Dendritic cell treated with granulocyte-macrophage colony-stimulating factor and Interleukin-4, amounts not matched to agents 40 ng/mL and 50 ng/mL, for 4 days (primary cell): ENCODE data around the gene MAGI3.
A peak's percentile ranks its signal among the peaks of the same experiment; 100 is the strongest.
"Not testable (repeated sequence)": the region's sequence is repeated elsewhere in the genome, so short reads cannot be mapped to it uniquely, and the experiment has no call there.

Source experiments
- H3K27ac Mint-ChIP-seq: one replicate; pipeline ENCODE4 v1.8.0; 2022; ENCODE audit warnings: mild to moderate bottlenecking, mixed read lengths
- H3K27me3 Mint-ChIP-seq: one replicate; pipeline ENCODE4 v1.8.0; 2022; ENCODE audit warnings: mild to moderate bottlenecking, mixed read lengths
- H3K36me3 Mint-ChIP-seq: one replicate; pipeline ENCODE4 v1.8.0; 2022; ENCODE audit warnings: low read depth, mixed read lengths
- H3K4me1 Mint-ChIP-seq: one replicate; pipeline ENCODE4 v1.8.0; 2022; ENCODE audit warnings: low read depth, mixed read lengths
- H3K4me3 Mint-ChIP-seq: one replicate; pipeline ENCODE4 v1.8.0; 2022; ENCODE audit warnings: mild to moderate bottlenecking, moderate library complexity, mixed read lengths
- H3K9me3 Mint-ChIP-seq: one replicate; pipeline ENCODE4 v1.8.0; 2022; ENCODE audit warnings: mixed read lengths
- intact Hi-C: fragments of 100-400 bp; cut with micrococcal nuclease; formaldehyde crosslinking; loops from one replicate; pipeline ENCODE4 v1.15.0; 2022

Gene MAGI3

DNA sequence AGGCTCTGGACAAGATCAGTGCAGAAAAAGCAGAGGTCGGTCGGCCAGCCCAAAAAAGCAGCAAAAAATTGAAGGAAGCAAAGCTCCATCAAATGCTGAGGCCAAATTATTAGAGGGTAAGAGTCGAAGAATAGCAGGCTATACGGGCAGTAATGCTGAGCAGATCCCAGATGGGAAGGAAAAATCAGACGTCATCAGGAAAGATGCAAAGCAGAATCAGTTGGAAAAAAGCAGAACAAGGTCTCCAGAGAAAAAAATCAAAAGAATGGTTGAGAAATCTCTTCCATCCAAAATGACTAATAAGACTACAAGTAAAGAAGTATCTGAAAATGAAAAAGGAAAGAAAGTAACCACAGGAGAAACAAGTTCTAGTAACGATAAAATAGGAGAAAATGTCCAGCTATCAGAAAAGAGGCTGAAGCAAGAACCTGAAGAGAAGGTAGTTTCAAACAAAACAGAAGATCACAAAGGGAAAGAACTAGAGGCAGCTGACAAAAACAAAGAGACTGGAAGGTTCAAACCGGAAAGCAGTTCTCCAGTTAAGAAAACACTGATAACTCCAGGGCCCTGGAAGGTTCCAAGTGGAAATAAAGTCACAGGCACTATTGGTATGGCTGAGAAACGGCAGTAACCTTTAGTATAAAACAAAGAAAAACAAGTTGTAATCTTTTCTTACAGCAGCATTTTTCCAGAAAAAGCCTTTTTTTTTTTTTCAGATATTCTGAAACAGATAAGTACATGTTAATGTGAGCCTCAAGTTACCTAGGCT, 293.3 kb downstream of the MAGI3 start:
- H3K9me3 Mint-ChIP-seq: no peaks in the 10 kb centered on the region
- H3K36me3 Mint-ChIP-seq: no peaks in the 10 kb centered on the region
- intact Hi-C loops: no loop called here
- H3K4me3 Mint-ChIP-seq: no peak overlapping the region
- H3K27ac Mint-ChIP-seq: peak overlapping the region; percentile 54
- H3K27me3 Mint-ChIP-seq: no peaks in the 10 kb centered on the region
- peaks cover 26% of the 10 kb centered on the region for H3K4me1 Mint-ChIP-seq

DNA sequence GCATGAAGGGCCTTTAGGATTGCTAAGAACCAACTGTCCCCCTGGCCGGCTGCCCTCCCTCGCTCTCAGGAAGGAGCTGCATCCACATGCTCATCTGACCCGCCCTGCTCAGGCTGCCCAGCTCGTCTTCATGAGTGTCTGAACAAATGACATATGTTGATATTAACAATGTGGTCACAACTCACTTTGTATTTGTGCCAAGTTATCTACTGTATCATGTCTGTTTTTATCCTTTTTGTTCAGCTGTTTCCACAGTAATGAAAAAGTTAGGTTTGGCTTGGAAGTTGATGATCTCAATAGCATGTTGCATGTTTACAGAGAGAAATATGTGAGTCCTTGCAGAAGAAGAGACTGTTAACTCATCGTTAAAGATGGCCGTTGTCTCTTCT, 293.8 kb downstream of the MAGI3 start:
- intact Hi-C loops: no loop called here
- H3K9me3 Mint-ChIP-seq: no peaks in the 10 kb centered on the region
- peaks cover 26% of the 10 kb centered on the region for H3K4me1 Mint-ChIP-seq
- H3K27me3 Mint-ChIP-seq: no peaks in the 10 kb centered on the region
- H3K36me3 Mint-ChIP-seq: no peaks in the 10 kb centered on the region
- peak overlapping the region; percentile 54 for H3K27ac Mint-ChIP-seq
- H3K4me3 Mint-ChIP-seq: no peak overlapping the region

DNA sequence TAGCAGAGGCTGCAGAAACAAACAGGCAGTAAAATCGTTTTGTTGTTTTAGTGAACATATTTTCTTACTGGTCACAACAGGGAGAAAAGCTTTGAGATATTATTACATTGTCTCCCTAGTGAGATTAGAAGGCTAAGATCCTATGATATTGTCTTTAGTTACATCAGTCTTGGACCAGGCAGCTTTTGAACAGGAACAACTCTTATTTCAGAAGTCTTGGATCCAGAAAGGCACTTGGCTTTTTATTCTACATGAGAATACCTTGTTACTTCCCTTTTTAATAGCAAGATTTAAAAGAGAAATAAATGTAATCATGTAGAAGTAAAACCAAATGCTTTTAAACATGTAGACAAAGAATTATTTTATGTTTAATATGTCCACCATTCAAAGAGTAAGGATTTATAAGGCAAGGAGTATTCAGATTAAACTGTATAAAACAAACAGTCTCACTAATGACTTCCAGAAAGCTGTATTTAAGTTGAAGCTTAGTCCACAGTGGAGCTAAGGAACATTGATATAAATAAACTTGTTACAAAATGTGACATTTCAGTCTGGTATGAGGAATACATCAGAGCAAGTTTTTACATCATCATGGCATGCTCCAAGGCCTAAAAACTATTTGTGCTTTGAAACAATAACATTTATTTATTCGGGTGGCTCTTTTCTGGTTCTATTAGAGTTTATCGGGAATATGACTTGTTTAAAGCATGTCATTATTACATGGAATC, 296.7 kb downstream of the MAGI3 start:
- Mint-ChIP-seq H3K27ac (no peak overlapping the region), H3K4me3 (no peak overlapping the region), H3K9me3 (no peaks in the 10 kb centered on the region), H3K27me3 (no peaks in the 10 kb centered on the region), H3K36me3 (peaks cover 5% of the 10 kb centered on the region), H3K4me1 (peaks cover 19% of the 10 kb centered on the region)
- intact Hi-C loops: no loop called here

DNA sequence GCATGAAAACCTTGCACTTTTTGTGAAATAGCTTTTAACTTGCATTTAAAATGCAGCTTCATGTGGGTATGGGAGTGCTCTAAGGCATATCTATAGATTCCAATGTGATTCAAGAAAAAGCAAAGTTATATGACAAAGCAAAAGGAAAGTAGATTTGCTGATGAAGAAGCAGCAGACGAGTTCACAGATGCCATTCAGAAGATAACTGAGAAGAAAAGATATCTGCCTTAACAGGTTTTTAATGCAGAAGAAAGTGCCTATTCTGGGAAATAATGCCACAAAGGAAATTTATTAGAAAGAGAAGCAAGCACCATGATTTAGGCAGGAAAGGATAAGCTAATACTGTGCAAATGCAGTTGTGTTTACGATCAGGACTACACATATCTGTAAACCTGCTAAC, 300.9 kb downstream of the MAGI3 start:
- intact Hi-C loops: no loop called here
- Mint-ChIP-seq H3K27me3 (no peaks in the 10 kb centered on the region), H3K4me3 (no peak overlapping the region), H3K27ac (no peak overlapping the region), H3K36me3 (peaks cover 34% of the 10 kb centered on the region), H3K9me3 (peaks cover 28% of the 10 kb centered on the region), H3K4me1 (peaks cover 8% of the 10 kb centered on the region)

DNA sequence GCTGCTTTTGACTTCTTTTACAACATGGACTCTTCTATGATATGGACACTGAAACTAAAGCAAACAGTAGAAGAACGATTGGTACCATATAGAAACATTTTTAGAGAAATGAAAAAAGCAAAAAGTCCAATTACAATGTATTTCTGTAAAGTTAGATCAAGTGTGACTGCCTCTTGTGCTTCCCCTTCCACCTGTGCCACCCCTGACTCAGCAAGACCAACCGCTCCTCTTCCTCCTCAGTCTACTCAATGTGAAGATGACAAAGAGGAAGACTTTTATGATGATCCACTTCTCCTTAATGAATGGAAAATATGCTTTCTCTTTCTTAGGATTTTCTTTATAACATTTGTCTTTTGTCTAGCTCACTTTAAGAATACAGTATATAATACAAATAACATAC, 302.0 kb downstream of the MAGI3 start:
- intact Hi-C loops: no loop called here
- Mint-ChIP-seq H3K27me3 (no peaks in the 10 kb centered on the region), H3K4me3 (no peak overlapping the region), H3K27ac (no peak overlapping the region), H3K9me3 (peaks cover 28% of the 10 kb centered on the region), H3K36me3 (peaks cover 38% of the 10 kb centered on the region), H3K4me1 (peaks cover 8% of the 10 kb centered on the region)

DNA sequence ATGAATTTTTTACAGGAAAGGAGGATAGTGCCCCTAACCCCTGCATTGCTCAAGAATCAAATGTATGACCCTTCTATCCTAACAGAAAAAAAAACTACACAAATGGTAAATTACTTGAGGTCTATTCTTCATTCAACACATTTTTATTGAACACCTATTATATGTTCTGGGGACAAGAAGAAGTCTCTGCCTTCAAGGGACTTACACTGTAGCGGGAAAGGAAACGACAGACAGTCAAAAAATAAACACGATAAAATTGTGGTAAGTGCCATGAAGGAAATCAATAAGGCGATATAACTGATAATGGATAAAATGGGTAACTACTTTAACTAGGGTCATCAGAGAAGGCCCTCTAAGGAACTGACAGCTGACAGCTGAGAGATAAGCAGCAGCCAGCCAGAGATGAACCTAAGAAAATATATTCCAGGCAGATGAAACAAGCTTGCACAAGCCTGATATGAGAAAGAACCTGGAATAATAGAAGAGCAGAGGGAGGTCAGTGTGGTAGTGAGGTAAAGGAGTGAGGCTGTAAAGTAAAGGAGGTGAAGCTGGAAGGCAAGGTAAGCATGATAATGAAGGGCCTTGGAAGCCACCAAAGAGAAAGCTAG, 302.6 kb downstream of the MAGI3 start:
- H3K4me1 Mint-ChIP-seq: peaks cover 8% of the 10 kb centered on the region
- intact Hi-C loops: no loop called here

DNA sequence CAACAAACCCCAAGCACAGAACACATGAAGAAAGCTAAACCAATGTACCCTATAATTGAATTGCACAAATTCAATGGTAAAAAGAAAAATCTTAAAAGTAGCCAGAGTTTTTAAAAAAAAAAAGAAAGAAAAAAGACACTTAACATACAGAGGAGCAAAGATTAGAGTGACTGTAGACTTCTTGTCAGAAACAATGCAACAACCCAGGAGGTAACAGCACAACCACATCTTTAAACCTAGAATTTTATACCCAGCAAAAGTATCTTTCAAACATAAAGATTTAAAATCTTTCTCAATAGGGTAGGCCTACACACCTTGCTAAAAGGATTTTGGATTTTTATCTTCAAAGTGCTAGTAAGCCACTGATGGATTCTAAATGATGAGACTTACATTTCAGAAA, 304.6 kb downstream of the MAGI3 start:
- no peak overlapping the region for H3K27ac Mint-ChIP-seq
- no peak overlapping the region for H3K4me3 Mint-ChIP-seq
- peaks cover 51% of the 10 kb centered on the region for H3K36me3 Mint-ChIP-seq
- H3K27me3 Mint-ChIP-seq: no peaks in the 10 kb centered on the region
- peaks cover 8% of the 10 kb centered on the region for H3K4me1 Mint-ChIP-seq
- intact Hi-C loops: no loop called here
- H3K9me3 Mint-ChIP-seq: peaks cover 28% of the 10 kb centered on the region

More for the DNA sequence above, 302.6 kb downstream of the MAGI3 start:
- Mint-ChIP-seq H3K27ac (no peak overlapping the region), H3K36me3 (peaks cover 42% of the 10 kb centered on the region), H3K4me3 (no peak overlapping the region), H3K27me3 (no peaks in the 10 kb centered on the region), H3K9me3 (peaks cover 28% of the 10 kb centered on the region)

DNA sequence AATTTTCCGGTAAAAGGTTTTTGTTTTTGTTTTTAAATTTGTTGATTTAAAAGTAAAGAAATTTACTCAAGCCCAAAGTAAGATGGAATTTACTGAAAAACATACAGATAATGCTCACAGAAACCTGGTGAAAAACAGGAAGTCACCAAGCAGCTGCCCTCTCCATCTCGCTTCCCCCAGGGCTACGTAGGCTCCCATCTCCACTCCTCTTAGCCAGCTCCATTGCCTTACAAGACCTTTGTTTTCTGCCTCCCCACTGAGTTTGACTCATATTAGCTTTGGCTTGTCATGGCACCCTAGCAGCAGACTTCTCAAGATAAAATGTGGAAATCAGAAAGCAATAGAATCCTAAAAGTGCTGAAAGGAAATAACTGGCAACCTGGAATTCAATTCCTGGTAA, 311.1 kb downstream of the MAGI3 start:
- Mint-ChIP-seq H3K9me3 (no peaks in the 10 kb centered on the region), H3K4me3 (no peak overlapping the region), H3K27ac (no peak overlapping the region), H3K4me1 (peaks cover 17% of the 10 kb centered on the region), H3K36me3 (peaks cover 36% of the 10 kb centered on the region), H3K27me3 (no peaks in the 10 kb centered on the region)
- intact Hi-C loops: no loop called here

DNA sequence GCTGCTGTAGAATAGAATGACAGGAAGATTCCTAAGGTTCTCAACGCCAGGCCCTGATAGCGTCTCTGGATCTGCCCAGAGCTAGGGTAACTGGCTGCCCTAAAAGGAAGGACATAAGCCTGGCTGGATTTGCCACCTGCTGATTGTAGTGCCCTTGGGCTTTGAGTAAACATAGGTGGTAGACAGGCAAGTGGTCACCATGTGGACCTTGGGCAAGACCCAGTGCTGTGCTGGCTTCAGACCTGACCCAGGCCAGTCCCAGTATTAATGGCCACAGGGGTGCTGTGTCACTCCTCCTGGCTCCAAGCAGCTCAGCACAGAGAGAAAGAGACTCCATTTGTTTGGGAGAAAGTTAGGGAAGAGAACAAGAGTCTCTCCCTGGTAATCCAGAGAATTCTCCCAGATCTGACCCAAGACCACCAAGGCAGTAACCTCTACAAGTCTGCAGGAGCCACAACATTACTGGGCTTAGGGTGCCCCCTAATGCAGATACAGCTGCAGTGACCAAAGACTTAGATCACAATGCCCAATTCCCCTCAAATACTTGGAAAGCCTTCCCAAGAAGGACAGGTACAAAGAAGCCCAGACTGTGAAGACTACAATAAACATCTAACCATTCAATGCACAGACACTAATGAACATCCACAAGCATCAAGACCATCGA, 324.4 kb downstream of the MAGI3 start:
- Mint-ChIP-seq H3K9me3 (peaks cover 27% of the 10 kb centered on the region), H3K36me3 (peaks cover 95% of the 10 kb centered on the region), H3K27ac (peak overlapping the region; percentile 33), H3K4me3 (no peak overlapping the region), H3K27me3 (no peaks in the 10 kb centered on the region), H3K4me1 (no peaks in the 10 kb centered on the region)
- intact Hi-C loops: no loop called here

DNA sequence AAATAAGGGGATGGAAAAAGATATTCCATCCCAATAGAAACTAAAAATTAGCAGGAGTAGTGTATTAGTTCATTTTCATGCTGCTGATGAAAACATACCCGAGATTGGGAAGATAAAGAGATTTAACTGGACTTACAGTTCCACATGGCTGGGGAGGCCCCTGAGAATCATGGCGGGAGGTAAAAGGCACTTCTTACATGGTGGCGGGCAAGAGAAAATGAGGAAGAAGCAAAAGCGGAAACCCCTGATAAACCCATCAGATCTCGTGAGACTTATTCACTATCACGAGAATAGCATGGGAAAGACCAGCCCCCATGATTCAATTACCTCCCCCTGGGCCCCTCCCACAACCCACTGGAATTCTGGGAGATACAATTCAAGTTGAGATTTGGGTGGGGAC, 327.2 kb downstream of the MAGI3 start:
- H3K4me3 Mint-ChIP-seq, H3K27me3 Mint-ChIP-seq, H3K27ac Mint-ChIP-seq, intact Hi-C loops, H3K4me1 Mint-ChIP-seq: not testable (repeated sequence)
- peaks cover 40% of the 10 kb centered on the region for H3K9me3 Mint-ChIP-seq
- H3K36me3 Mint-ChIP-seq: peaks cover 99% of the 10 kb centered on the region

DNA sequence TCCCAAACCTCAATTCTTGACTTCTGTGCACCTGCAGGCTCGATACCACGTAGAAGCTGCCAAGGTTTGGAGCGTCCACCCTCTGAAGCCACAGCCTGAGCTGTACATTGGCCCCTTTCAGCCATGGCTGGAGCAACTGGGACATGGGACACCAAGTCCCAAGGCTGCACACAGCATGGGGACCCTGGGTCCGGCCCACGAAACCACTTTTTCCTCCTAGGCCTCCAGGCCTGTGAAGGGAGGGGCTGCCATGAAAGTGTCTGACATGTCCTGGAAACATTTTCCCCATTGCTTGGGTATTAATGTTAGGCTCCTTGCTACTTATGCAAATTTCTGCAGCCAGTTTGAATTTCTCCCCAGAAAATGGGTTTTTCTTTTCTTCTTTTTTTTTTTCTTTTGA, 328.3 kb downstream of the MAGI3 start:
- H3K27me3 Mint-ChIP-seq, intact Hi-C loops, H3K4me1 Mint-ChIP-seq, H3K4me3 Mint-ChIP-seq, H3K27ac Mint-ChIP-seq: not testable (repeated sequence)
- peaks cover 40% of the 10 kb centered on the region for H3K9me3 Mint-ChIP-seq
- H3K36me3 Mint-ChIP-seq: peaks cover 98% of the 10 kb centered on the region

DNA sequence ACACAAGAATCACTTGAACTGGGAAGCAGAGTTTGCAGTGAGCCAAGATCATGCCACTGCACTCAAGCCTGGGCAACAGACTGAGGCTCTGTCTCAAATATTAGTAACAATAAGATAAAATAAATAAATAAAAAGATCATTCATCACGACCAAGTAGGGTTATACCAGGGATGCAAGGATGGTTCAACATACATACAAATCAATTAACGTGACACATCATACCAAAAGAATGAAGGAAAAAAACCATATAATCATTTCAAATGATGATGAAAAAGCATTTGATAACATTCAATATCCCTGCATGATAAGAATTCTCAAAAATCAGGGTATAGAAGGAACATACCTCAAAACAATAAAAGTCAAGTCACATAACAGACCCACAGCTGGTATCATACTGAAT, 330.7 kb downstream of the MAGI3 start:
- H3K36me3 Mint-ChIP-seq: peaks cover 98% of the 10 kb centered on the region
- no peak overlapping the region for H3K27ac Mint-ChIP-seq
- peaks cover 40% of the 10 kb centered on the region for H3K9me3 Mint-ChIP-seq
- H3K27me3 Mint-ChIP-seq: no peaks in the 10 kb centered on the region
- no peak overlapping the region for H3K4me3 Mint-ChIP-seq
- no peaks in the 10 kb centered on the region for H3K4me1 Mint-ChIP-seq
- intact Hi-C loops: no loop called here

DNA sequence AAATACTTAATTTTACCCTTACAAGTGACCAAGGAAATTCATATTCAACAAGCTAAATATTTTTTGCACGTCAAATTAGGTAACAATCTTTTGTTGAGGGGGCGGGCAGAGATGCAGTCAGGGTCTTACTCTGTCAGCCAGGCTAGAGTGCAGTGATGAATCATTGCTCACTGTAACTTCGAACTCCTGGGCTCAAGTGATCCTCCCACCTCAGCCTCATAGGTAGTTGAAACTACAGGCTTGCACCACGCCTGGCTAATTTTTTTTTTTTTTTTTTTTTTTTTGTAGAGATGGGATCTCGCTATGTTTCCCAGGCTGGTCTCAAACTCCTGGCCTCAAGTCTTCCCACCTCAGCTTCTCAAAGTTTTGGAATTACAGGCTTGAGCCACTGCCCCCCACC, 342.5 kb downstream of the MAGI3 start:
- Mint-ChIP-seq H3K27me3 (no peaks in the 10 kb centered on the region), H3K27ac (no peak overlapping the region), H3K9me3 (no peaks in the 10 kb centered on the region), H3K4me3 (no peak overlapping the region), H3K36me3 (peaks cover 72% of the 10 kb centered on the region), H3K4me1 (peaks cover 9% of the 10 kb centered on the region)
- intact Hi-C loops: no loop called here
